Measurements from ENCODE around the gene ATP11A.

The ATP11A gene

GRCh38 chr13:112747256-112747655, 57.4 kb downstream of the ATP11A start:
- TF ChIP-seq CTCF (IDR thresholded peaks at IDR 0.05; ENCODE audit: insufficient read depth, missing control alignments) = no peak
- DNase-seq (ENCODE audit: insufficient read length, low spot score) (no peak), FAIRE-seq (no peak)

- no peak for FAIRE-seq
- no peak for TF ChIP-seq CTCF (IDR thresholded peaks at IDR 0.05; ENCODE audit: insufficient read depth, missing control alignments)
- no peak for DNase-seq (ENCODE audit: insufficient read length, low spot score)
Measured at GRCh38 chr13:112748947-112749735, 59.3 kb downstream of the ATP11A start.

- no peak for TF ChIP-seq CTCF (IDR thresholded peaks at IDR 0.05; ENCODE audit: insufficient read depth, missing control alignments)
- no peak for FAIRE-seq
- DNase-seq (ENCODE audit: insufficient read length, low spot score) = no peak
Measured at GRCh38 chr13:112750570-112750969, 60.7 kb downstream of the ATP11A start.

- no peak for TF ChIP-seq CTCF (IDR thresholded peaks at IDR 0.05; ENCODE audit: insufficient read depth, missing control alignments)
- DNase-seq (ENCODE audit: insufficient read length, low spot score) = no peak
- no peak for FAIRE-seq
Measured at GRCh38 chr13:112751617-112752016, 61.8 kb downstream of the ATP11A start.

- DNase-seq (ENCODE audit: insufficient read length, low spot score) = no peak
- TF ChIP-seq CTCF (IDR thresholded peaks at IDR 0.05; ENCODE audit: insufficient read depth, missing control alignments) = no peak
- no peak for FAIRE-seq
Measured at GRCh38 chr13:112752211-112752610, 62.4 kb downstream of the ATP11A start.

GRCh38 chr13:112752711-112753541, 63.1 kb downstream of the ATP11A start:
- FAIRE-seq (no peak), DNase-seq (ENCODE audit: insufficient read length, low spot score) (no peak)
- no peak for TF ChIP-seq CTCF (IDR thresholded peaks at IDR 0.05; ENCODE audit: insufficient read depth, missing control alignments)

- no peak for TF ChIP-seq CTCF (IDR thresholded peaks at IDR 0.05; ENCODE audit: insufficient read depth, missing control alignments)
- FAIRE-seq (no peak), DNase-seq (ENCODE audit: insufficient read length, low spot score) (no peak)
Measured at GRCh38 chr13:112753833-112754232, 64.0 kb downstream of the ATP11A start.
